IMR-90 (cell line): Measurements from ENCODE around the gene ALS2CL. TPM values are rescaled to one million over a fixed set of nuclear protein-coding genes. Genes with fewer than 3 reads are reported as not detected.

Source experiments
- ATAC-seq: fragments of 200-7000 bp; cut with Tn5 transposase; 2 replicates; pipeline ENCODE4 v1.9.1; 2020; ENCODE audit warnings: low read depth, mild to moderate bottlenecking, moderate library complexity
- BruUV-seq: library from RNA; stranded (reverse); fragments of 400-500 nt; replicated peaks from 2 replicates; lab custom pipeline; 2021; lab: Mats Ljungman, UMichigan
- CTCF ChIA-PET: fragments of 300-600 bp; formaldehyde crosslinking; extraction: SDS; loops from one replicate; lab custom pipeline; 2021; ENCODE audit warnings: antibody characterized with exemption; lab: Yijun Ruan, JAX
- POLR2A ChIA-PET: fragments of 300-600 bp; sonication (Branson Sonifier 250); formaldehyde crosslinking; loops from one replicate; lab custom pipeline; 2022; ENCODE audit warnings: antibody characterized with exemption; ENCODE audit not compliant: unreplicated experiment; lab: Charles Lee
- DNase-seq: peaks from one replicate; pipeline ENCODE4 v3.0.0; 2013
- H2AFZ ChIP-seq: replicated peaks from 2 replicates; pipeline ENCODE3; 2013; ENCODE audit warnings: low read length, mild to moderate bottlenecking; ENCODE audit not compliant: poor library complexity
- H2AK5ac ChIP-seq: 2 replicates; pipeline ENCODE4 v1.6.1; 2013; ENCODE audit warnings: low read depth, low read length, inconsistent platforms
- H2AK9ac ChIP-seq: replicated peaks from 2 replicates; pipeline ENCODE3; 2013; ENCODE audit warnings: mild to moderate bottlenecking, low read depth, low read length, moderate library complexity; ENCODE audit not compliant: poor library complexity
- H2BK120ac ChIP-seq: 2 replicates; pipeline ENCODE4 v1.6.1; 2013; ENCODE audit warnings: low read depth, low read length, inconsistent platforms
- H2BK15ac ChIP-seq: 3 replicates; pipeline ENCODE4 v1.6.1; 2013; ENCODE audit warnings: low read depth, low read length, inconsistent platforms
- H2BK20ac ChIP-seq: 2 replicates; pipeline ENCODE4 v1.6.1; 2013; ENCODE audit warnings: low read depth, mild to moderate bottlenecking, inconsistent platforms, low read length, moderate library complexity
- H2BK5ac ChIP-seq: 2 replicates; pipeline ENCODE4 v1.6.1; 2013; ENCODE audit warnings: mild to moderate bottlenecking, low read depth, low read length, inconsistent platforms; ENCODE audit not compliant: poor library complexity, severe bottlenecking
- H3K14ac ChIP-seq: replicated peaks from 2 replicates; pipeline ENCODE4 v1.6.1; 2013; ENCODE audit warnings: low read depth, low read length, inconsistent platforms
- H3K18ac ChIP-seq: 2 replicates; pipeline ENCODE4 v1.6.1; 2013; ENCODE audit warnings: low read depth, low read length, control low read depth
- H3K23ac ChIP-seq: 2 replicates; pipeline ENCODE4 v1.6.1; 2013; ENCODE audit warnings: low read depth, low read length, inconsistent platforms
- H3K27ac ChIP-seq: 2 replicates; pipeline ENCODE4 v1.5.1; 2013; ENCODE audit warnings: mild to moderate bottlenecking, control low read depth, low read length; ENCODE audit not compliant: insufficient read depth
- H3K27me3 ChIP-seq: 2 replicates; pipeline ENCODE4 v1.6.1; 2013; ENCODE audit warnings: low read length; ENCODE audit not compliant: control insufficient read depth, insufficient read depth
- H3K36me3 ChIP-seq: 2 replicates; pipeline ENCODE4 v1.6.1; 2013; ENCODE audit warnings: low read length, mixed read lengths; ENCODE audit not compliant: control insufficient read depth, insufficient read depth
- H3K4ac ChIP-seq: 2 replicates; pipeline ENCODE4 v1.6.1; 2013; ENCODE audit warnings: low read depth, low read length, inconsistent platforms
- H3K4me1 ChIP-seq: 2 replicates; pipeline ENCODE4 v1.6.1; 2013; ENCODE audit warnings: low read length, mixed read lengths; ENCODE audit not compliant: control insufficient read depth, insufficient read depth
- H3K4me2 ChIP-seq: 2 replicates; pipeline ENCODE4 v1.6.1; 2013; ENCODE audit warnings: low read depth, mild to moderate bottlenecking, control low read depth, low read length, moderate library complexity
- H3K4me3 ChIP-seq: 2 replicates; pipeline ENCODE4 v1.5.1; 2013; ENCODE audit warnings: low read depth, mild to moderate bottlenecking, control low read depth, low read length, moderate library complexity; ENCODE audit not compliant: insufficient read depth
- H3K56ac ChIP-seq: 2 replicates; pipeline ENCODE4 v1.6.1; 2013; ENCODE audit warnings: low read length, inconsistent platforms; ENCODE audit not compliant: insufficient read depth; ENCODE audit errors: extremely low read depth
- H3K79me1 ChIP-seq, 2 experiments: 2 replicates each; pipeline ENCODE4 v1.6.1; 2013; ENCODE audit warnings: low read length in 2 of 2, inconsistent platforms in 1 of 2, low read depth in 1 of 2
- H3K9ac ChIP-seq: 2 replicates; pipeline ENCODE4 v1.6.1; 2013; ENCODE audit warnings: low read depth, low read length, control low read depth
- H3K9me1 ChIP-seq: 2 replicates; pipeline ENCODE4 v1.6.1; 2013; ENCODE audit warnings: low read length, inconsistent platforms; ENCODE audit not compliant: insufficient read depth
- H3K9me3 ChIP-seq: 2 replicates; pipeline ENCODE4 v1.6.1; 2013; ENCODE audit warnings: low read length; ENCODE audit not compliant: control insufficient read depth, insufficient read depth
- H4K20me1 ChIP-seq: 2 replicates; pipeline ENCODE4 v1.6.1; 2013; ENCODE audit warnings: low read length, inconsistent platforms; ENCODE audit not compliant: insufficient read depth
- H4K5ac ChIP-seq: 2 replicates; pipeline ENCODE4 v1.6.1; 2013; ENCODE audit warnings: mild to moderate bottlenecking, low read depth, low read length, control low read depth
- H4K8ac ChIP-seq, 2 experiments: 2 replicates each; pipeline ENCODE4 v1.6.1; 2013; ENCODE audit warnings: low read depth in 2 of 2, low read length in 2 of 2, control low read depth in 1 of 2, inconsistent platforms in 1 of 2
- H4K91ac ChIP-seq: 2 replicates; pipeline ENCODE4 v1.6.1; 2013; ENCODE audit warnings: low read depth, low read length, inconsistent platforms; ENCODE audit not compliant: insufficient read depth
- MAFK ChIP-seq: IDR thresholded peaks from 2 replicates; pipeline ENCODE4 v1.6.1; 2012; ENCODE audit warnings: low read depth, low read length, improper control_type of control experiment
- MAZ ChIP-seq: IDR thresholded peaks from 2 replicates; pipeline ENCODE4 v1.6.1; 2012; ENCODE audit warnings: low read depth, mild to moderate bottlenecking, low read length, improper control_type of control experiment, moderate library complexity, borderline replicate concordance
- MXI1 ChIP-seq: IDR thresholded peaks from 2 replicates; pipeline ENCODE4 v1.6.1; 2012; ENCODE audit warnings: low read depth, mild to moderate bottlenecking, low read length, moderate library complexity, borderline replicate concordance
- POLR2A ChIP-seq: IDR thresholded peaks from 2 replicates; pipeline ENCODE4 v1.6.1; 2012; ENCODE audit warnings: mild to moderate bottlenecking, low read depth, low read length
- RAD21 ChIP-seq: IDR thresholded peaks from 2 replicates; pipeline ENCODE4 v1.6.1; 2012; ENCODE audit warnings: low read length, improper control_type of control experiment
- RFX5 ChIP-seq: IDR thresholded peaks from 2 replicates; pipeline ENCODE4 v1.8.0; 2012; ENCODE audit warnings: low read depth, mild to moderate bottlenecking, low read length, moderate library complexity
- WGBS, 2 experiments: methylation state at CpG; one replicate each; pipeline versions ENCODE4 v1.1.5 to v1.1.7; 2013; ENCODE audit warnings: missing lambda C conversion rate in 2 of 2; ENCODE audit not compliant: insufficient read length in 1 of 2; ENCODE audit errors: extremely low coverage in 2 of 2; 5-methylcytosine and 5-hydroxymethylcytosine counted together
- dilution Hi-C: fragments of 300-500 bp; cut with HindIII; formaldehyde crosslinking; loops from one replicate; pipeline ENCODE4 v1.14.3; 2018; ENCODE audit warnings: low sequenced_read_pairs; ENCODE audit not compliant: unreplicated experiment
- in situ Hi-C: fragments of 300-500 bp; cut with MboI; formaldehyde crosslinking; loops from 3 replicates; pipeline ENCODE4 v1.14.3; 2019; ENCODE audit warnings: low sequenced_read_pairs, inconsistent platforms, mixed read lengths
- intact Hi-C: fragments of 100-400 bp; cut with micrococcal nuclease; formaldehyde crosslinking; loops from 2 replicates; pipeline ENCODE4 v1.10.0; 2022
- polyA plus RNA-seq, 3 experiments: library from polyadenylated mRNA; depleted of rRNA; stranded (reverse); fragments of >200 nt; gene quantifications; 2 replicates each; pipeline ENCODE4 v1.2.3, GENCODE V29; 2012; ENCODE audit warnings: low replicate concordance in 1 of 3
- total RNA-seq: library from RNA; depleted of rRNA; stranded (reverse); fragments of >200 nt; gene quantifications from 2 replicates; pipeline ENCODE4 v1.2.3, GENCODE V29; 2012
- TF ChIP-seq, protein P1 (sequence below): fragments of 150-350 bp; IDR thresholded peaks from 2 replicates; pipeline ENCODE4 v1.6.1; 2016; ENCODE audit warnings: low read depth, mild to moderate bottlenecking, low read length, moderate library complexity, borderline replicate concordance
- TF ChIP-seq, protein P2 (sequence below): conservative IDR thresholded peaks from 2 replicates; pipeline ENCODE4 v1.5.1; 2012; ENCODE audit warnings: mild to moderate bottlenecking, low read depth, low read length, improper control_type of control experiment

Gene ALS2CL
- total and polyA plus RNA-seq, 2 of the 4 experiments (the other 2 are of a cell fraction): 2.2 to 4.8 TPM

DNA sequence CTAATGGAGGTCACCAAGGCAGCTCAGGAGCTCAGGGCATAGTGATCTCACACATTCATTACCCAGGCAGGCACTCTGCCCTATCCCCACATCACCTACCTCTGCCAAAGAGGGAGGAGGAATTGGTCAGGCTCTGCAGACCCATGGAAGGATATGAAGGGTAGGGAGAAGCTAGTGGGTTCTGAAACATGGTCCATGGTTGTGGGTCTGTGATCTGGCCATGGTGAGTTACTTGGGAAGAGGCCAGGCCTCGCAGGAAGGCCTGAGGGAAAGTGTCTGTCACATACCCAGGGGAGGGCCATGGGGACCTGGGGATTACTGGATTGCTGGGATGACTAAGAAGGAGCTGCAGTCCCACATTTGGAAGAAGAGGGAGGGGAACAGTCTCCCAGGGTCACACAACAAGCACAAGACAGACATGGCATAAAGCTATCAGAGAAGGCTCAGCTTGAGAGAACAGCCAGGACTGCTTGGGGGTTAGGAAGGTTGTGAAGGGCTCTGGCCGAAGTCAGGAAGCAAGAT, 25.6 kb upstream of the ALS2CL start:
- DNase-seq (no peak), ATAC-seq (no peak)
- H4K91ac ChIP-seq: no peak overlapping the region
- TF ChIP-seq RAD21 (no peak), MXI1 (no peak), MAFK (no peak), MAZ (no peak), POLR2A (no peak), RFX5 (no peak)
- TF ChIP-seq, protein P1, sequence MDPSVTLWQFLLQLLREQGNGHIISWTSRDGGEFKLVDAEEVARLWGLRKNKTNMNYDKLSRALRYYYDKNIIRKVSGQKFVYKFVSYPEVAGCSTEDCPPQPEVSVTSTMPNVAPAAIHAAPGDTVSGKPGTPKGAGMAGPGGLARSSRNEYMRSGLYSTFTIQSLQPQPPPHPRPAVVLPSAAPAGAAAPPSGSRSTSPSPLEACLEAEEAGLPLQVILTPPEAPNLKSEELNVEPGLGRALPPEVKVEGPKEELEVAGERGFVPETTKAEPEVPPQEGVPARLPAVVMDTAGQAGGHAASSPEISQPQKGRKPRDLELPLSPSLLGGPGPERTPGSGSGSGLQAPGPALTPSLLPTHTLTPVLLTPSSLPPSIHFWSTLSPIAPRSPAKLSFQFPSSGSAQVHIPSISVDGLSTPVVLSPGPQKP: no peak
- TF ChIP-seq, protein P2, sequence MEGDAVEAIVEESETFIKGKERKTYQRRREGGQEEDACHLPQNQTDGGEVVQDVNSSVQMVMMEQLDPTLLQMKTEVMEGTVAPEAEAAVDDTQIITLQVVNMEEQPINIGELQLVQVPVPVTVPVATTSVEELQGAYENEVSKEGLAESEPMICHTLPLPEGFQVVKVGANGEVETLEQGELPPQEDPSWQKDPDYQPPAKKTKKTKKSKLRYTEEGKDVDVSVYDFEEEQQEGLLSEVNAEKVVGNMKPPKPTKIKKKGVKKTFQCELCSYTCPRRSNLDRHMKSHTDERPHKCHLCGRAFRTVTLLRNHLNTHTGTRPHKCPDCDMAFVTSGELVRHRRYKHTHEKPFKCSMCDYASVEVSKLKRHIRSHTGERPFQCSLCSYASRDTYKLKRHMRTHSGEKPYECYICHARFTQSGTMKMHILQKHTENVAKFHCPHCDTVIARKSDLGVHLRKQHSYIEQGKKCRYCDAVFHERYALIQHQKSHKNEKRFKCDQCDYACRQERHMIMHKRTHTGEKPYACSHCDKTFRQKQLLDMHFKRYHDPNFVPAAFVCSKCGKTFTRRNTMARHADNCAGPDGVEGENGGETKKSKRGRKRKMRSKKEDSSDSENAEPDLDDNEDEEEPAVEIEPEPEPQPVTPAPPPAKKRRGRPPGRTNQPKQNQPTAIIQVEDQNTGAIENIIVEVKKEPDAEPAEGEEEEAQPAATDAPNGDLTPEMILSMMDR: no peak
- H3K36me3 ChIP-seq: no peaks in the 10 kb centered on the region
- no peaks in the 10 kb centered on the region for H3K9me1 ChIP-seq
- H2AK5ac ChIP-seq: no peak overlapping the region
- H4K8ac ChIP-seq: no peak overlapping the region
- no peak overlapping the region for H3K4ac ChIP-seq
- no peak overlapping the region for H2BK15ac ChIP-seq
- no peak overlapping the region for H2BK5ac ChIP-seq
- H3K9ac ChIP-seq: no peak overlapping the region
- CTCF ChIA-PET: interaction anchor here (1.6 kb wide), 1 partner anchor 230 kb away, joined by 4 read pairs; no protein-coding TSS in a partner anchor
- H3K4me3 ChIP-seq: no peak overlapping the region
- no peak overlapping the region for H3K14ac ChIP-seq
- H2AFZ ChIP-seq: no peak overlapping the region
- H3K27me3 ChIP-seq: peaks cover 51% of the 10 kb centered on the region
- H3K4me2 ChIP-seq: no peak overlapping the region
- intact Hi-C loops (no loop called here), dilution Hi-C loops (no loop called here), in situ Hi-C loops (loop anchor here (25.0 kb wide), 1 partner anchor 643 kb away; no protein-coding TSS in a partner anchor)
- H3K18ac ChIP-seq: no peak overlapping the region
- H4K5ac ChIP-seq: no peak overlapping the region
- 40% methylated on average over 1 of the region's 2 CpGs; no CpG with 5 or more reads in 1 of the 2 experiments for whole genome bisulfite sequencing, 2 experiments
- no peak overlapping the region for H3K23ac ChIP-seq
- POLR2A ChIA-PET: no interaction called here
- no peak overlapping the region for H2BK120ac ChIP-seq
- no peaks in the 10 kb centered on the region for H4K20me1 ChIP-seq
- H3K4me1 ChIP-seq: no peaks in the 10 kb centered on the region
- no peaks in the 10 kb centered on the region for H3K9me3 ChIP-seq
- H2AK9ac ChIP-seq: no peak overlapping the region
- no peak overlapping the region for H3K56ac ChIP-seq
- BruUV-seq: no TSS peak
- H2BK20ac ChIP-seq: no peak overlapping the region
- no peak overlapping the region for H3K27ac ChIP-seq
- H3K79me1 ChIP-seq: no peaks in the 10 kb centered on the region
